Astrocyte (in vitro differentiated cells and primary cell): ENCODE measurements around the gene MROH2A.

Source experiments
- EZH2 ChIP-seq: IDR thresholded peaks from 2 replicates; pipeline ENCODE4 v1.6.1; 2012; ENCODE audit warnings: mild to moderate bottlenecking, low read length, inconsistent platforms; ENCODE audit not compliant: insufficient read depth
- TF ChIP-seq, protein P1 (sequence below): IDR thresholded peaks from 2 replicates; pipeline ENCODE4 v1.5.1; 2011; ENCODE audit warnings: low read depth, mild to moderate bottlenecking, inconsistent platforms, low read length, moderate library complexity; ENCODE audit not compliant: insufficient read depth

DNA sequence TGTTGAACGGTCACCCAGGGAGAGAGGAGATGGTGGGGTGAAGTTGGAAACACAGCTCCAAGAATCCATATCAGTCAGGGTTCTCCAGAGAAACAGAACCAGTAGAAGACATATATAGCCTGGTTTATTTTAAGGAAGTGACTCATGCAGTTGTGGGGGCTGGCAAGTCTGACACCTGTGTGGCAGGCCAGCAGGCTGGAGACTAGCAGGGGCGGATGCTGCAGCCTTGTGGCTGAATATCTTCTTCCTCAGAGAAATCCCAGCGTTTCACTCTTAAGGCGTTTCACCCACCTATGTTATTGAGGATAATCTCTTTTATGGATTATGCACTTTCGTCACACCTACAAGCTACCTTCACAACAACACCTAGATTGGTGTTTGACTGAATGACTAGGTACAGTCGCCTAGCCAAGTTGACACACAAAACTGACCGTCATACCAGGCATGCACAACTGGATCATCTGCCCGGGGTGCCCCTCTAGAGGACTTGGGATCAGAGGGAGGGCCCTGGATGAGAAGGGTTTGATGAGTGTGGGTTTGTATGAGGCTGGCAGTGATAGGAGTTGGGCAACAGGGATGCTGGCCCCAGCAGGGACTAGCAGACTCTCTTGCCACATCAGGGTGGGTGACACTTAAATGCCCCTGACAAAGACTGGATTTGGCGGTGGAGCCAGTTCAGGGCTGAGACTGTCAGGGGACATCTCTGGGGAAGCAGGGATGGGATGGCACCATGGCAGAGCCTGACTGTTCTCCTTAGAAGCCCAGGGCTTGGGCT, 23.4 kb downstream of the MROH2A start:
- TF ChIP-seq, protein P1, sequence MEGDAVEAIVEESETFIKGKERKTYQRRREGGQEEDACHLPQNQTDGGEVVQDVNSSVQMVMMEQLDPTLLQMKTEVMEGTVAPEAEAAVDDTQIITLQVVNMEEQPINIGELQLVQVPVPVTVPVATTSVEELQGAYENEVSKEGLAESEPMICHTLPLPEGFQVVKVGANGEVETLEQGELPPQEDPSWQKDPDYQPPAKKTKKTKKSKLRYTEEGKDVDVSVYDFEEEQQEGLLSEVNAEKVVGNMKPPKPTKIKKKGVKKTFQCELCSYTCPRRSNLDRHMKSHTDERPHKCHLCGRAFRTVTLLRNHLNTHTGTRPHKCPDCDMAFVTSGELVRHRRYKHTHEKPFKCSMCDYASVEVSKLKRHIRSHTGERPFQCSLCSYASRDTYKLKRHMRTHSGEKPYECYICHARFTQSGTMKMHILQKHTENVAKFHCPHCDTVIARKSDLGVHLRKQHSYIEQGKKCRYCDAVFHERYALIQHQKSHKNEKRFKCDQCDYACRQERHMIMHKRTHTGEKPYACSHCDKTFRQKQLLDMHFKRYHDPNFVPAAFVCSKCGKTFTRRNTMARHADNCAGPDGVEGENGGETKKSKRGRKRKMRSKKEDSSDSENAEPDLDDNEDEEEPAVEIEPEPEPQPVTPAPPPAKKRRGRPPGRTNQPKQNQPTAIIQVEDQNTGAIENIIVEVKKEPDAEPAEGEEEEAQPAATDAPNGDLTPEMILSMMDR, result no peak
- no peak for TF ChIP-seq EZH2
